Fibroblast of lung (primary cell): ENCODE measurements around the gene CHD9. TPM values are rescaled to one million over a fixed set of nuclear protein-coding genes. Genes with fewer than 3 reads are reported as not detected.

ENCODE experiments used
- DNase-seq, 2 donors: peaks; one replicate each; pipeline versions ENCODE4 v3.0.0 to v3.0.0-alpha.2; 2010; ENCODE audit warnings: low read depth in 2 of 2
- H2AFZ ChIP-seq: 2 replicates; pipeline ENCODE4 v1.5.1; 2012; ENCODE audit warnings: low read length, control low read depth, inconsistent platforms
- H3K27ac ChIP-seq: 2 replicates; pipeline ENCODE4 v1.5.1; 2011; ENCODE audit warnings: low read length, control low read depth; ENCODE audit not compliant: insufficient read depth
- H3K27me3 ChIP-seq: 2 replicates; pipeline ENCODE4 v1.5.1; 2011; ENCODE audit warnings: mild to moderate bottlenecking, low read length; ENCODE audit not compliant: control insufficient read depth, insufficient read depth
- H3K36me3 ChIP-seq: 2 replicates; pipeline ENCODE4 v1.5.1; 2011; ENCODE audit warnings: low read length; ENCODE audit not compliant: control insufficient read depth, insufficient read depth
- H3K4me1 ChIP-seq: 2 replicates; pipeline ENCODE4 v1.5.1; 2011; ENCODE audit warnings: low read length; ENCODE audit not compliant: control insufficient read depth, insufficient read depth; ENCODE audit errors: extremely low read depth
- H3K4me2 ChIP-seq: 2 replicates; pipeline ENCODE4 v1.5.1; 2011; ENCODE audit warnings: low read length, control low read depth; ENCODE audit not compliant: insufficient read depth; ENCODE audit errors: extremely low read depth
- H3K4me3 ChIP-seq, 4 experiments: fragments of 200-600 bp in 1 of 4; sonication (generic) in 1 of 4; replicated peaks in 1 of 4; 2 replicates each; pipeline ENCODE4 v1.5.1; 2011 to 2016; ENCODE audit warnings: low read length in 4 of 4, low read depth in 3 of 4, mild to moderate bottlenecking in 3 of 4, control low read depth in 2 of 4, inconsistent platforms in 1 of 4, mixed read lengths in 1 of 4; ENCODE audit not compliant: insufficient read depth in 1 of 4; ENCODE audit errors: control extremely low read depth in 1 of 4
- H3K79me2 ChIP-seq: 2 replicates; pipeline ENCODE4 v1.5.1; 2012; ENCODE audit warnings: mild to moderate bottlenecking, low read length, inconsistent platforms; ENCODE audit not compliant: control insufficient read depth, insufficient read depth
- H3K9ac ChIP-seq: 2 replicates; pipeline ENCODE4 v1.5.1; 2011; ENCODE audit warnings: mild to moderate bottlenecking, low read length, control low read depth; ENCODE audit not compliant: insufficient read depth
- H3K9me3 ChIP-seq: 2 replicates; pipeline ENCODE4 v1.5.1; 2012; ENCODE audit warnings: low read depth, low read length; ENCODE audit not compliant: control insufficient read depth, insufficient read depth
- H4K20me1 ChIP-seq: 2 replicates; pipeline ENCODE4 v1.5.1; 2011; ENCODE audit warnings: low read length; ENCODE audit not compliant: control insufficient read depth, insufficient read depth; ENCODE audit errors: extremely low read depth
- CTCF ChIP-seq, 2 donors: IDR thresholded peaks in 1 of 2; conservative IDR thresholded peaks in 1 of 2; 1 replicate in 1 of 2; 2 replicates in 1 of 2; pipeline ENCODE4 v1.5.1; 2011 to 2012; ENCODE audit warnings: low read length in 2 of 2, control low read depth in 1 of 2, inconsistent platforms in 1 of 2, low read depth in 1 of 2, mild to moderate bottlenecking in 1 of 2
- EZH2 ChIP-seq: IDR thresholded peaks from 2 replicates; pipeline ENCODE4 v1.5.1; 2012; ENCODE audit warnings: low read length, control low read depth, mild to moderate bottlenecking; ENCODE audit errors: missing control alignments
- polyA plus RNA-seq, 2 donors: library from polyadenylated mRNA; depleted of rRNA in 1 of 2; stranded (reverse) in 1 of 2; unstranded in 1 of 2; fragments of >200 nt; gene quantifications; 2 replicates each; pipeline ENCODE4 v1.2.1, GENCODE V29; 2011 to 2012; ENCODE audit warnings: missing spikeins in 1 of 2
- total RNA-seq: library from RNA; depleted of rRNA; stranded (reverse); fragments of >200 nt; gene quantifications from 2 replicates; pipeline ENCODE4 v1.2.1, GENCODE V29; 2014

CHD9 gene
- total and polyA plus RNA-seq, 2 donors (not counting 1 experiment from before 2014, with no cell fraction given) = 32.9 to 60.9 TPM

DNA sequence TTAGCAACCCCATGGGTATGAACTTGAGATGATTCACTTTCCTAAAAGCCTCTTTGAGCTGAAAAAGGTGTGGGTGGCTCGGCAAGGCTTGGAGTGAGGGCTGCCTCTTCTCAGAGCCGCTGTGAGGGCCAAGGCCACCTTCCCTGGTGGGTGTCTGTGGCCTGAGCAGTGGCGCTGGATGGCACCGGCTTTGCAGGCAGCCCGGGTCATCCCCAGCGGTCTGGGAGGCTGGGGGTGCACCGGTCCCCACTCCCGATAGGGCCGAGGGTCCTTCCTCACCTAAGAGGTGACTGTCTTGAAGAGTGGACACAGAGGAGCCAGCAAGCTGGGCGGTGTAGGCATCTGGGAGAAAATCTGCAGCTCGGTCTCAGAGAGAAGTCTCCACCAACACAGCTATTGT, 300.3 kb downstream of the CHD9 start:
- Histone ChIP-seq H3K4me3 (no peak overlapping the region), H2AFZ (no peak overlapping the region), H3K27ac (no peak overlapping the region), H3K4me2 (no peak overlapping the region), H3K27me3 (no peaks in the 10 kb centered on the region), H3K36me3 (no peaks in the 10 kb centered on the region), H3K9me3 (no peaks in the 10 kb centered on the region), H3K79me2 (no peaks in the 10 kb centered on the region), H4K20me1 (no peaks in the 10 kb centered on the region), H3K4me1 (no peaks in the 10 kb centered on the region), H3K9ac (no peak overlapping the region)
- no peak for TF ChIP-seq EZH2
- TF ChIP-seq CTCF (conservative IDR thresholded peaks at IDR 0.05 in 1 of 2, IDR thresholded peaks at IDR 0.05 in 1 of 2; ENCODE audit: low read depth in 1 of 2, low read length in 2 of 2) = no peak
- DNase-seq = no peak

- Histone ChIP-seq H3K4me1 (no peaks in the 10 kb centered on the region), H3K79me2 (no peaks in the 10 kb centered on the region), H3K9me3 (no peaks in the 10 kb centered on the region), H3K27me3 (no peaks in the 10 kb centered on the region), H4K20me1 (no peaks in the 10 kb centered on the region), H3K36me3 (no peaks in the 10 kb centered on the region), H2AFZ (no peak overlapping the region), H3K4me2 (no peak overlapping the region), H3K9ac (no peak overlapping the region), H3K4me3 (no peak overlapping the region), H3K27ac (no peak overlapping the region)
- no peak for DNase-seq
- TF ChIP-seq CTCF (conservative IDR thresholded peaks at IDR 0.05 in 1 of 2, IDR thresholded peaks at IDR 0.05 in 1 of 2; ENCODE audit: low read depth in 1 of 2, low read length in 2 of 2) (no peak), EZH2 (no peak)
These were observed 301.9 kb downstream of the CHD9 start for GRCh38 chr16:53356478-53357207.

GRCh38 chr16:53357208-53357586, 302.4 kb downstream of the CHD9 start:
- Histone ChIP-seq H3K36me3 (no peaks in the 10 kb centered on the region), H3K4me1 (no peaks in the 10 kb centered on the region), H3K79me2 (no peaks in the 10 kb centered on the region), H3K4me3 (no peak overlapping the region), H2AFZ (no peak overlapping the region), H4K20me1 (no peaks in the 10 kb centered on the region), H3K9ac (no peak overlapping the region), H3K27me3 (no peaks in the 10 kb centered on the region), H3K9me3 (no peaks in the 10 kb centered on the region), H3K27ac (no peak overlapping the region), H3K4me2 (no peak overlapping the region)
- DNase-seq = no peak
- TF ChIP-seq CTCF (conservative IDR thresholded peaks at IDR 0.05 in 1 of 2, IDR thresholded peaks at IDR 0.05 in 1 of 2; ENCODE audit: low read depth in 1 of 2, low read length in 2 of 2) (no peak), EZH2 (no peak)
